ENCODE data around the gene PRKAB2. TPM values are rescaled to one million over a fixed set of nuclear protein-coding genes. Genes with fewer than 3 reads are reported as not detected.

PRKAB2 gene
- total RNA-seq, 1 experiment from 2014 or later, result 17.8 TPM

DNA sequence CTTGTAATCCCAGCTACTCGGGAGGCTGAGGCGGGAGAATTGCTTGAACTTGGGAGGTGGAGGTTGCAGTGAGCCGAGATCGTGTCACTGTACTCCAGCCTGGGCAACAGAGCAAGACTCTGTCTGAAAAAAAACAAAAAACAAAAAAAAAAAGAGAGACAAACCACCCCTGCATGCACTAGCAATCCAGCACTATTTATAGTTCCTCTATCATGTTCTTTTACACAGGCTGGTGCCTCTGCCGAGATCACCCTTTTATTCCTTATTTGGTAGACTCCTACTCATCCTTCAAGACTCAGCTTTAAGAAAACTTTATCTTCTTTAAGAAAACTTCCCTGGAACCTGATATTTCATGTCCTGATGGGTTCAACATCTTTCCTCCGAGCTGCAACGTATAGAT lies 42.1 kb upstream of the PRKAB2 start:
- Histone ChIP-seq H2BK15ac (ENCODE audit: low read depth, low read length) (no peak overlapping the region), H2AFZ (ENCODE audit: low read length) (no peak overlapping the region), H3K4me1 (ENCODE audit: insufficient read depth, low read length) (no peaks in the 10 kb centered on the region), H3K9ac (ENCODE audit: extremely low read depth, insufficient read length, low read length) (no peak overlapping the region), H2BK5ac (ENCODE audit: insufficient read length, low read length) (no peak overlapping the region), H4K91ac (ENCODE audit: insufficient read length, low read depth, low read length) (no peak overlapping the region), H2BK120ac (ENCODE audit: low read depth, low read length, poor library complexity, severe bottlenecking) (no peak overlapping the region), H3K14ac (ENCODE audit: insufficient read depth, low read length) (no peak overlapping the region), H3K56ac (ENCODE audit: insufficient read length, low read depth, low read length) (no peak overlapping the region), H3K4ac (ENCODE audit: low read depth, low read length) (no peak overlapping the region), H3K18ac (ENCODE audit: insufficient read length, low read depth, low read length) (no peak overlapping the region), H3K79me2 (ENCODE audit: insufficient read depth, low read length) (no peaks in the 10 kb centered on the region), H3T11ph (ENCODE audit: low read length) (no peak overlapping the region), H3K9me3 (ENCODE audit: control insufficient read depth, low read depth, low read length) (no peaks in the 10 kb centered on the region), H4K8ac (replicated peaks; ENCODE audit: insufficient read length, low read depth, low read length) (no peak overlapping the region), H2BK12ac (ENCODE audit: insufficient read length, low read depth, low read length) (no peak overlapping the region), H4K20me1 (ENCODE audit: control insufficient read depth, insufficient read depth, insufficient read length) (no peaks in the 10 kb centered on the region), H2AK5ac (ENCODE audit: insufficient read length, low read length) (no peak overlapping the region), H2BK20ac (ENCODE audit: low read depth, low read length, poor library complexity, severe bottlenecking) (no peak overlapping the region), H3K79me1 (ENCODE audit: insufficient read depth, low read depth, low read length, poor library complexity, severe bottlenecking) (no peaks in the 10 kb centered on the region), H3K27me3 (ENCODE audit: insufficient read depth, low read length) (no peaks in the 10 kb centered on the region), H4K5ac (ENCODE audit: insufficient read length, low read depth, low read length) (no peak overlapping the region), H3K27ac (ENCODE audit: insufficient read length, low read depth, low read length) (no peak overlapping the region), H3K23ac (ENCODE audit: insufficient read length, low read depth, low read length) (no peak overlapping the region), H3K4me2 (ENCODE audit: insufficient read depth, insufficient read length, low read length) (no peak overlapping the region), H3K23me2 (ENCODE audit: insufficient read length, low read depth, low read length, poor library complexity, severe bottlenecking) (no peaks in the 10 kb centered on the region)
- H3K4me1 Mint-ChIP-seq, result peaks cover 2 to 4% of the 10 kb centered on the region in 2 experiments; a peak in 1 of 4 replicates
- H3K27me3 Mint-ChIP-seq (ENCODE audit: low read depth), result no peaks in the 10 kb centered on the region
- no peak for DNase-seq
- H3K36me3 Mint-ChIP-seq (ENCODE audit: insufficient read depth in 1 of 3, low read depth in 3 of 3), result no peaks in the 10 kb centered on the region
- H3K27ac Mint-ChIP-seq, result no peak overlapping the region
- H3K4me3 Mint-ChIP-seq, result no peak overlapping the region
- no CpG with 5 or more reads among the region's 7 CpGs for WGBS (ENCODE audit: extremely low coverage, insufficient read length, low lambda C conversion rate)
- H3K9me3 Mint-ChIP-seq, result no peaks in the 10 kb centered on the region
- TF ChIP-seq, protein P1, sequence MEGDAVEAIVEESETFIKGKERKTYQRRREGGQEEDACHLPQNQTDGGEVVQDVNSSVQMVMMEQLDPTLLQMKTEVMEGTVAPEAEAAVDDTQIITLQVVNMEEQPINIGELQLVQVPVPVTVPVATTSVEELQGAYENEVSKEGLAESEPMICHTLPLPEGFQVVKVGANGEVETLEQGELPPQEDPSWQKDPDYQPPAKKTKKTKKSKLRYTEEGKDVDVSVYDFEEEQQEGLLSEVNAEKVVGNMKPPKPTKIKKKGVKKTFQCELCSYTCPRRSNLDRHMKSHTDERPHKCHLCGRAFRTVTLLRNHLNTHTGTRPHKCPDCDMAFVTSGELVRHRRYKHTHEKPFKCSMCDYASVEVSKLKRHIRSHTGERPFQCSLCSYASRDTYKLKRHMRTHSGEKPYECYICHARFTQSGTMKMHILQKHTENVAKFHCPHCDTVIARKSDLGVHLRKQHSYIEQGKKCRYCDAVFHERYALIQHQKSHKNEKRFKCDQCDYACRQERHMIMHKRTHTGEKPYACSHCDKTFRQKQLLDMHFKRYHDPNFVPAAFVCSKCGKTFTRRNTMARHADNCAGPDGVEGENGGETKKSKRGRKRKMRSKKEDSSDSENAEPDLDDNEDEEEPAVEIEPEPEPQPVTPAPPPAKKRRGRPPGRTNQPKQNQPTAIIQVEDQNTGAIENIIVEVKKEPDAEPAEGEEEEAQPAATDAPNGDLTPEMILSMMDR (conservative IDR thresholded peaks at IDR 0.05), result no peak
